HG03442 (cell line): ENCODE data around the gene CREM.
A peak's percentile ranks its signal among the peaks of the same experiment; 100 is the strongest.

Source experiments
- ATAC-seq: cut with Tn5 transposase; IDR thresholded peaks from one replicate; pipeline ENCODE4 v1.9.1; 2021; ENCODE audit warnings: mild to moderate bottlenecking, moderate library complexity; ENCODE audit not compliant: unreplicated experiment

The CREM gene

GRCh38 chr10:35218339-35218955 is 91.8 kb downstream of the CREM start:
- ATAC-seq: peak; percentile 69

GRCh38 chr10:35219292-35219691 is 92.6 kb downstream of the CREM start:
- ATAC-seq: no peak

DNA sequence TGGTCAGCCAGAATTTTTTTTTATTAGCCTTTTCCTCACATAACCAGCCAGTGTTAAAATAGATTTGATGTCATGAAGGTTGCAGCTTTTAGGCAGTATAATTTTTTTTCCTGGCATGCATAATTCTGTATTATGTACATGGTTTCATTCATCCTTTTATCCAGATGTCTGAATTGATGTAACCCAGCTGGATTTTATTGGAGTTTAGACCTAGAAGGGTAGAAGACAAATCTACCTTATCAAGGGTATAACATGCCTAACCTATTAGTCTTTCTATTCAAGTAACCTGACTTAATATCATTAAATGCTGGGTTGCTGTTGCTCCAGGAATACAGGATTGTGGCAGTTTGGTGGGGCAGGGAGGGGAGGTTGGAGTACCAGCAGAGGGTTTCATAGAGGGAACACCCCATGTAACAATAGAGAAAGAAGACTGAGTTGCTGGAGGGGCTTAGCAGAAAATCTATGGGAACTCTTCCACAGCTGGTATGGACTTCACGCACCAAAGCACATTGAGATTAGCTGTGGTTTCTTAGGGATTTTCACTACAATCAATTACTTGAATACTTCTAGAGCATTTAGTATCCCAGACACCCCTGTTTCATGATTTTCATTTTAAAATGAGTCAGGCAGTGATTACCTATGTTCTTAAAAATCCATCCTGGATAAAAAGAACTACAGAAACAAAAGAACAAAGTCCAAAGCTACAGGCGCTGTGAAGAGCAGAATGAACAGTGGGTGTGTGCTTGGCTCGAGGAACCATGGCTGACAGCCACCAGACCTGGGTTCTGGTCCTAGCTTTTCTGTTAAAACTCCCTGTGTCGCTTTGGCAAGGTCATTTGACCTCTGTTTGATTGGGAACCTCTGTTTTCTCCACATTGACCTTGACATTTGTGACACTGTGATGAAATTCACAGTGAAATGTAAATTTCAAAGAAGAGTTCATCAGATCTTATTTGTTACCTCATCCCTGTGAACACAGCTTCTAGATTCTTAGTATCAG is 93.5 kb downstream of the CREM start:
- no peak for ATAC-seq

DNA sequence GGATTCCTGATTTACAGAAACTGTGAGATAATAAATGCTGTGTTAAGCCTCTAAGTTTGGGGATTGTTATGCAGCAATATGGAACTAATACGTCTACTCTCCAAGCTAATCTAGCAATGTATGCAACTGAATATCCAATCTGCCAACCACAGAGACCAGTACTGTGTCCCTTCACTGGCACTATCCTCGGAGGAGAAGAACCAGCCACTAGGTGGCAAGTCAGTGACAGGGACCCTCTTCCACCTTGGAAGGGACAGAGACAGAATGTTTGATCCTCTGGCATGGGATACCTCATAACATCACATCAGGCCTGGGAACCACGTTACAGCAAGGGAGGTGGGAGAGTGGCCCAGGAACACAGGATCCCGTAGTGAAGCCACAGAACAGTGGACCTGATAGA is 96.4 kb downstream of the CREM start:
- no peak for ATAC-seq

DNA sequence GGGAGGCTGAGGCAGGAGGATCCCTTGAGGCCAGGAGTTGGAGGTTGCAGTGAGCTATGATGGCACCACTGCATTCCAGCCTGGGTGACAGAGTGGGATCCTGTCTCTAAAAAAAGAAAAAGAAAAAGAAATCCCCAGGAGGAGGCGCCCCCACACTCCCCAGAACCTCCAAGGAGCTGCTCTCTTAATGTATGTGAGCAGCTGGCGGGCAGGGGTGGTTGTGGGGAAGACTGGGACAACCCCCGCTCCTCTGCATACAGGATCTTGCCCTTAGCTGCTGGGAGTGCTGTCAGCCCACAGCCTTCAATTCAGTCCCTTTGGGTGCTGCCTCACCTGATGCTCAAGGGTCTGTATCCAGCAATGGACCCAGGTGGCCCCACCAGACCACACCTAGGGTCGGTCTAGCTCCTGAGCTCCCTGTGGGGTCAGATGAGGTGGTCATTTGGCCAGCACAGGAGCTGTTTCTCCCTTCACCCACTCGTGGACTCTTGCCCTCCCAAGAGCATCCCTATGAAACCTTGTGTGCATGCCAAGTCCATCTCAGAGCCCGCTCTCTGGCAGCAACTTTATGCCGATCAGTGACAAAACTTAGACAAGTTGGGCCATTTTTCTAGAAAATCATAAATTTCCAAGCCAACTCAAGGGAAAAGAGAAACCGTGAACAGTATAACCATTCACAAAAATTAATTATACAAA is 97.5 kb downstream of the CREM start:
- no peak for ATAC-seq

GRCh38 chr10:35225204-35225603 is 98.6 kb downstream of the CREM start:
- ATAC-seq: no peak

GRCh38 chr10:35226507-35226906 is 99.9 kb downstream of the CREM start:
- no peak for ATAC-seq

DNA sequence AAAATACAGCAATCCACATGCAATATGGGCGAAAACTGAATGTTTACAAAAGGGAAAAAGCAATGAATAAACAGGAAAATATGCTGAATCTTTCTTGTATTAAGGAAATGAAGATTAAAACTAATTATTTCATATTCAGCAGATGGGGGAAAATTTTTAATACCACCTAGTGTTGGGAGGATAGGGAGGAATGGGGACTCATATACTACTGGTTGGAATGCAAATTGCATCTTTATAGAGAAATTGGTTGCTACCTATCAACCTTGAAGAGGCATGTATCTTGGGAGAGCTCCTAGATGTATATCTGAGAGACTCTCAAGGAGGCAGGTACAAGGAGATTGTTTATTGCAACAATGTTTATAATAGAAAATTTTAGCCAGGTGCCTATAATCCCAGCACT is 101.4 kb downstream of the CREM start:
- ATAC-seq: no peak

- no peak for ATAC-seq
Measured at GRCh38 chr10:35231646-35232045, 105.0 kb downstream of the CREM start.

- no peak for ATAC-seq
Measured at GRCh38 chr10:35232527-35232926, 105.9 kb downstream of the CREM start.

DNA sequence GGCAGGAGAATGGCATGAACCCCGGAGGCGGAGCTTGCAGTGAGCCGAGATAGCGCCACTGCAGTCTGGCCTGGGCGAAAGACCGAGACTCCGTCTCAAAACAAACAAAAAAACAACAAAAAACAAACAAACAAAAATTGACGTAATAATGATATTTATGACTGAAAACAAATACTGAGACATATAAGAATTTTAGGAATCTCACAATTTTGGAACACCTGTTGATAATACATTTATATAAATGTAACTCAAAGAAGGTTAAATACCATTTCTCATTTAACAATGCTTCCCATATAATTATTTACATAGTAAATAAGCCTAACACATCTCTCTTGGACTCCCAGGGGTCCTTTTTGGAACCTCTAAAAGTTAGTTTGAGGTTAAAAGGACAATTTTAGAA is 107.4 kb downstream of the CREM start:
- ATAC-seq: no peak

DNA sequence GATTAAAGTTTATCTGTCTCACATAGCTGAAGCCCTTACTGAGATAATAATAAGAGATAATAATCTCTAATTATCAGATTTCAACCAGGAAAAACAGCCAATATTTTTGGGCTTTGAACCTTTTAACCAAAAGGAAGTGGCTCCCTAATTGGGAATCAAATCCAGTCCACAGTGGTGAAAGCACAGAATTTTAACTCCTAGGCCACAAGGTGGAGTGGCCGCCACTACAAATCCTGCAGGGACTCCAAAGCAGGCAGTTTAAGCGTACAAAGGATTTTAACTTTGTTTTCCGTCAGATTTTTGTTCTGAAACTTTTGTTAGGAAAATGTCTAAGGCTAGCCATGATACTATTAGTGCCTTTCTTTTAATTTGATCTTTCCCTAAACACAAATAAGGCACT is 110.1 kb downstream of the CREM start:
- ATAC-seq: no peak

- no peak for ATAC-seq
Measured at GRCh38 chr10:35237766-35238512, 111.3 kb downstream of the CREM start.

DNA sequence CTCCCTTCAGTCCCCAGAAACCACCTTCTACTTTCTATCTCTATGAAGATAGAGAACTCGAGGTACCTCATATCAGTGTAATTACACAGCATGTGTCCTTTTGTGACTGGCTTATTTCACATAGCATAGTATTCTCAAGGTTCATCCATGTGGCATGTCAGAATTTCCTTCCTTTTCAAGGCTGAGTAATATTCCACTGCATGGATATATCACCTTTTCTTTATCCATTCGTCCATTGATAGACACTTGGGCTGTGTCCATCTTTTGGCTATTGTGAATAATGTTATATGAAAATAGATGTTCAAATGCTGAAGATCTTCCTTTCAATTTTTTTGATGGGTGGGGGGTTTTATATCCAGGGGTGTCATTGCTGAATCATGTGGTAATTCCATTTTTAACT is 117.9 kb downstream of the CREM start:
- no peak for ATAC-seq

- ATAC-seq: no peak
Measured at GRCh38 chr10:35246770-35247343, 120.2 kb downstream of the CREM start.

- no peak for ATAC-seq
Measured at GRCh38 chr10:35251373-35252100, 124.9 kb downstream of the CREM start.

- no peak for ATAC-seq
Measured at GRCh38 chr10:35257057-35257983, 130.7 kb downstream of the CREM start.

GRCh38 chr10:35259769-35260397 is 133.2 kb downstream of the CREM start:
- ATAC-seq: no peak
